PC-9 (cell line): Measurements from ENCODE around the gene HMGCR.

Experiments used
- CTCF ChIP-seq: fragments of 200-600 bp; sonication (generic); conservative IDR thresholded peaks from 2 replicates; pipeline ENCODE4 v1.6.1; 2017; ENCODE audit warnings: mixed run types, antibody characterized with exemption, mild to moderate bottlenecking, moderate library complexity
- EZH2 ChIP-seq: fragments of 200-600 bp; sonication (generic); IDR thresholded peaks from 2 replicates; pipeline ENCODE4 v1.8.0; 2017; ENCODE audit warnings: antibody characterized with exemption, low read depth

DNA sequence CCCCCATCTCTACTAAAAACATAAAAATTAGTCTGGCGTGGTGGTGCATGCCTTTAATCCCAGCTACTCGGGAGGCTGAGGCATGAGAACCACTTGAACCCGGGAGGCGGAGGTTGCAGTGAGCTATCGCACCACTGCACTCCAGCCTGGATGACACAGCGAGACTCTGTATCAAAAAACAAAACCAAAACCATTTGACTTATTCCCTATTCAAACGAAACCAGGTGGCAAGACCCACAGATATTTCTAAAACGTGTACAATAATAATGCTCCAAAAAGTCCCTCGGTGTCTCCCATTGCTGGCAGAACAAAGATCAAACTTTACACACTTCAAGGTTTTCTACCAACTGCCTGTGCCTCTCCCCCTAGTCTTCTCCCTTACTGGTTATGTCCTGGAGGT is 29.8 kb downstream of the HMGCR start:
- TF ChIP-seq CTCF (no peak), EZH2 (no peak)
